OCI-M1 (cell line): ENCODE measurements around the gene BRD2.

Experiments
- DNase-seq: peaks from one replicate; lab custom pipeline; 2025; lab: John Stamatoyannopoulos, UW

Gene BRD2

GRCh38 chr6:32949113-32949512 is 19.3 kb upstream of the BRD2 start:
- no peak for DNase-seq

DNA sequence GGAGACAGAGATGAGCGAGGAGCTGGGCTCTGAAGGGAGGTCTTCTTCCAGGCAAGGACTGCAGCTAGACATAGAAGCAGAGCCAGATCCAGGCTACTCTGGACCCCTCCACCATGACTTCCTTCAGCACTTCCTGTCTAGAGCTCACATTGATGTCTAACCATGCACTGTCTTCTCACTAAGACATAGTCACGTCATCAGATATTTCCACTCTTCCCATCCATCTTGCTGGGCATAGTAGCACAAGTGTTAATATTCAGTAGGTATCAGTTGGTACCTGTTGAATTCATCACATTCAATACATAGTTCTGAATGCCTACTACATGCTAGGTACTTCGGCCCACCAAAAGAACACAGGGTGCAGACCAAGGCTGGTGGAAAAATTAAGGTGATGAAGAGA is 18.4 kb upstream of the BRD2 start:
- DNase-seq: no peak

- no peak for DNase-seq
These were observed 17.9 kb upstream of the BRD2 start for GRCh38 chr6:32950449-32950848.

- DNase-seq: peak; percentile 98
These were observed 15.3 kb upstream of the BRD2 start, which contains the start of gene HLA-DMA for GRCh38 chr6:32952817-32953739. Gene HLA-DMA (minus strand): TSS chr6:32953097. CDS start chr6:32953036, 61 bp downstream.

GRCh38 chr6:32953775-32954174 is 14.6 kb upstream of the BRD2 start:
- no peak for DNase-seq

- DNase-seq: no peak
These were observed 14.1 kb upstream of the BRD2 start for GRCh38 chr6:32954267-32954666.

GRCh38 chr6:32954986-32955802 is 13.2 kb upstream of the BRD2 start:
- peak; percentile 66 for DNase-seq

GRCh38 chr6:32956176-32956575 is 12.2 kb upstream of the BRD2 start:
- DNase-seq: no peak

DNA sequence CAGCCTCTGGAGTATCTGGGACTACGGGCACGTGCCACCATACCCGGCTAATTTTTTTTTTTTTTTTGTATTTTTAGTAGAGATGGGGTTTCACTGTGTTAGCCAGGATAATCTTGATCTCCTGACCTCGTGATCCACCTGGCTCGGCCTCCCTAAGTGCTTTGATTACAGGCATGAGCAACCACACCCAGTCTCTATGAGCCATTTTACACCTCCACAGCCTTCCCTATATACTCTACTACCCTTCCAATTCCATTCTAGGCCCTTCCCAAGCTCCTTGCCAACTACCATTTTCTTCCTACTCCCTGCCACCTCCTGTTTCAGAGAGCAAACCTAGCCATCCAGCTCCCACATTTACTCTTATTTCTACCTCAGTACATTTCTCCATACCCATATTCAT is 7.8 kb upstream of the BRD2 start:
- no peak for DNase-seq

DNA sequence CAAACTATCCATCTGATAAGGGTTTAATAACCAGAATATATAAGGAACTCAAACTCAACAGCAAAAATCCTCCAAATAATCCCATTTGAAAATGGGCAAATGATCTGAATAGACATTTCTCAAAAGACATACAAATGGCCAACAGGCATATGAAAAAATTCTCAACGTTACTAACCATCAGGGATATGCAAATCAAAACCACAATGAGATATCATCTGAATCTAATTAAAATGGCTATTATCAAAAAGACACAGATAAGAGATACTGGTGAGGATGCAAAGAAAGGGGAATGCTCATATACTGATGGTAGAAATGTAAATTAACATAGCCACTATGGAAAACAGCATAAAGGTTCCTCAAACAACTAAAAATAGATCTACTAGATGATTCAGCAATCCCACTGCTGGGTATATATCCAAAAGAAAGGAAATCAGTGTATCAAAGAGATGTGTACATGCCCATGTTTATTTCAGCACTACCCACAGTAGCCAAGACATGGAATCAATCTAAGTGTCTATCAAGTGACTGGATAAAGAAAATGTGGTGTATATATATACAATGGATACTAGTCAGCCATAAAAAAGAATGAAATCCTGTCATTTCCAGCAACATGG is 6.1 kb upstream of the BRD2 start:
- DNase-seq: peak; percentile 31

DNA sequence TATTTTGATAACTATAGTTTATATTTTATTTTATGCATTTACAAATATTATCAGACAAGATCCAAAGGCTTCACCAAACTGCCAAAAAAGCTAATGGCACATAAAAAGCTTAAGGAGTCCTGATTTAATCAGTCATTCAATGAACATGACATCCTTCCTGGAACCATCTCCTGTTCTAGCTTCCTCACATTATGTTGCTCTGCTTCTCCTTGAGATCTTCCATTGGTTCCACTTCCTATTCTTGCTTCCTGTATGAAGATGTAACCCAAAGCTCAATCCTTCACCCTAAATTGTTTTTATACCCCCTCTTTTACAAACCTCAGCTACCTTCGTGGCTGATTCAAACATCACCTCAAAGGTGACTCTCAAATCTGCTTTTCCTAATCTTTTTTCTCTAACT is 4.5 kb upstream of the BRD2 start:
- DNase-seq: no peak

DNA sequence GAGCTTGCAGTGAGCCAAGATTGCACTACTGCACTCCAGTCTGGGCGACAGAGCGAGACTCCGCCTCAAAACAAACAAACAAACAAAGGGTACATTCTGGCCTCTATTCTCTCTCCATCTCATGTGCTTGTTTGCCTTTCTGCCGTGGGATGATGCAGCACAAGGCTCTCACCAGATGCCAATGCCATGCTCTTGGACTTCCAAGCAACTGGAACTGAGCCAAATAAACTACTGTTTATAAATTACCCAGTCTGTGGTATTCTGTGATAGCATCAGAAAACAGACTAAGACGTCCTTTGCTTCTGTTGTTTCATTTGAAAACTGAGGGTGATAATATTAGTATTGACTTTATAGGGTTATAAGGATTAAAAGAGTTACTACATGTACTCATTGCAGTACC is 3.6 kb upstream of the BRD2 start:
- no peak for DNase-seq

DNA sequence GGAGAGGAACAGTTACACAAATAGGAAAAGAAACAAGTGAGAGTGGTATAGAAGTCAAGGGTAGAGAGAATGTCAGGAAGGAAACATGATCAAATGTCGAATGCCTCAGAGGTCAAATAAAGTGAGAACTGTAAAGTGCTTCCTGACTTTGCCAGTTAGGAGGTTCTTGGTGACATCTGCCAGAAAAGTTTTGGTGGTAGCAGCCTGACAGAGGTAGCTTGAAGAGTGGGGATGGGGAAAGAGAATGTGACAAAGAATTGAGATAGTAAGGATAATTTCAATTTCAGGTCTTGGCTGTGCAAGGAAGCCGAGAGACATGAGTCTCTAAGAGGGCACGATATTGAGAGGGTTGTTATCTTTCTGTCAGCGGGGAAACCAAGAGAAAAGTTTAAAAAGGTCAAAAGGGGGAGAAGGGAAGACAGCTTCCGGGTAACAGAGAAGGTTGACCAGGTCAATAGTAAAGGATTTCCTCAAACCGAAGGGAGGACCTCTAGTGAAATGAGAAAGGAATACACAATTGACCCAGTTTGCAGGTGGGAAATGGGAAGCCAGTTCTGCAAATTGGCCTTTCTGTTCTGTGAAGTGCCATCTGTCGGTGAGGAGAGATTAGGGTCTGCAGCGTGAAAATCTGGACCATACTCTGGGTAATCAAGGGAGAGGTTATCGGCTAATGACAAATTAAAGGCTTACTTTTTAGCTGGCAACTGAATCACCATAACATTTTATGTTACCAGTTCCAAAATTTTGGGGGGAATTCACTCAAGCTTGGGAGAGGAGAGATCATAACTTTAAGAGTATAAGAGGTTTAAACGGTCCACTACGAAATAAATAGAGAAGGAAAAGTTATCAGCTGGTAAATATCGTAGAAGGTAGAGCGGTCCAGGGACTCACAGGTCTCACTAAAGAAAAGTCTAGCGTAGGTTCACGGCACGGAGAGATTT is 973 bp upstream of the BRD2 start:
- DNase-seq: peak; percentile 97

GRCh38 chr6:32968867-32969684 is 682 bp downstream of the BRD2 start:
- peak; percentile 93 for DNase-seq

DNA sequence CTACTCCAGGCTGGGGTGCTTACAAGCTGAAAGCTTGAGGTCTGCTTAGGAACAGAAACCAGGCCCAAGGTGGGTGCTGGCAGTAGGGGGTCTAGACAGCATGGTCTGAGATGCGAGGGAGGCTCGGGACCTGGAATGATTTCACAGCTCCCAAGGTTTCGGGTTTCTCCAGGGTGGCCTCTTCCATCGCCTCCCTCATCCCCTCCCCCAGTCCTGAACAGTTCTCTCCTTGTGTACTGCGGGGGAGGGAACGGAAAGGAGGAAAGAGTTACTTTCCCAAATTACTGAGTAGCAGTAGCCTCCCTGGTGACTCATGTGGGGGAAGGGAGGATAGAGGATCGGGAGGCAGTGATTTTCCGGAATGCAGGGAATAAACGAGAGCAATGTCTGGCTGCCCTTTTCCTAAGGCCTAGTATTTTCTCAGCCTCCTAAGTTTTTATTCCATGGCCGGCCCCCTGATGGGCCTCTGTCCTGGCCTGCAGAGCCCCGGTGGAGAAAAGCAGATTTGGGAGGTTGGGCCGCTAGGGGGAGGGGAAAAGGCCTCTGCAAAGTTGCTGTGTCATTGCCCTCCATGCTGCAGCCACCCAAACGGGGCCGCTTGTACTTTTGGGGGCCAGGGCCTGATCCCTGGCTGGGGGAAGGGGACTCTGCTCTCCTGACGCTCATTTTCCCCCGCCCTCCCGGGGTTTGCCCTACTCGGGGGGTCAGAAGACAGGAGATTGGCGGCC is 1.5 kb downstream of the BRD2 start:
- peak; percentile 96 for DNase-seq

DNA sequence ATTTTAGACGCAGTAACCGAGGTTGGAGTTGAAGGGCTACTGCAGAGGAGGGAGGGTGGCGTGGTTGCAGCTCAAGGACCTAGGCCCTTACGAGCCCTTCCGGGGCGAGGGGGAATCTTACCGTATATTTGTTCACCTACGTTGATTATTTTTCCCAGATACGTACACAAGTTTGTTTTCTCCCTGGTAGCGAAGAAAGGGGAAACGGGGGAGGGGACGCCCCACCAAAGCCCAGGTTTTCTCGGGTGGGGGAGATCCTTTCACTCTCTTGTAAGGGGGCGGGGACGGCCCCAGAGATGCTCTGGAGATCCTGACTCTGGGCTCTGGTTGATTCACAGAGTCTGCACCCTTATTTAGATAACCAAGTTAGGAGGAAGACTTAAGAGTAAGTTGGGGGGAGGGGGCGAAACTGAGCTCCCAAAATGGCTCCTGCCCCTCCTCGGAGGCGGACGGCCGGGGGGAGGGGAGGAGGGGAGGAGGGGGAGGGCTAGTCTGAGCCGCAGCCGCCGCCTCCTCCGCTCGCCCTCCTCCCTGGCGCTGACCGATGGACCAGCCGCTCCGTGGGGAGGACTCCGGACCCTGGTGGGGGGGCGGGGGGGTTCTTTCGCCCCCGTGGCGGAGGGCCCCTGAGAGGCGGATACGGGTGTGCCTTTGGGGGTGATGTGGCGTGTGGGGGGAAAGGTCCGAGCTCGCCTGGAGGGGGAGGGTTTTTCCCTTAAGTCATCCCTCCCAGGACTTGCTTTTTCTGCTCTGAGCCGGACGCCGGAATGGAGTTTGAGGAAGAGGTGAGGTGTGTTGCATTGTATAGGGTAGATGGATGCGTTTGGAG is 2.2 kb downstream of the BRD2 start:
- peak; percentile 96 for DNase-seq

DNA sequence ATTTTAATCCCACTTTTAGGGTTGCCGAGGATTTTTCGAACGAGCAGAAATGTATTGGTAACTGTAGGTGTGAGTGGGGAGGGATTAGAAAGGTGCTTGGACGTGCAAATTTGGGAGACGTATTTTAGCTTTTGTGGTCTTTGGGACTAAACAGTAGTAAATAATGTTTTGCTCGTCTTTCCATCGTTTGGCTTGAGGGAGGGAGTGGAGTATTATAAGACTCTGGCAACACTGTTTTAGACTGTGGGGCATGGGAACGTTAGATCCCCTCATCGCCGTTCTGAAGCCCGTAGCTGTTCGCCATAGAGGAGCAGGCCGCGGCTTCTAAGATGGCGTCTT is 2.8 kb downstream of the BRD2 start:
- no peak for DNase-seq

- DNase-seq: peak; percentile 100
These were observed 3.4 kb downstream of the BRD2 start for GRCh38 chr6:32971581-32972352.
